ENCODE data around the gene MED12L. TPM values are rescaled to one million over a fixed set of nuclear protein-coding genes. Genes with fewer than 3 reads are reported as not detected.

Gene MED12L
- total and polyA plus RNA-seq, 9 of the 15 experiments (the other 6 are each of a cell fraction or from before 2014, with no cell fraction given) = not detected

- TF ChIP-seq REST (IDR thresholded peaks at IDR 0.05; ENCODE audit: borderline replicate concordance) (peak; percentile 80), REST (CRISPR knock-in tag; IDR thresholded peaks at IDR 0.05; ENCODE audit: low read depth) (no peak), STAG1 (CRISPR knock-in tag; IDR thresholded peaks at IDR 0.05; ENCODE audit: borderline replicate concordance) (peak; percentile 85), SP2 (IDR thresholded peaks at IDR 0.05; ENCODE audit: extremely low read depth, low read depth, low read length, poor library complexity, severe bottlenecking) (no peak), RAD21 (CRISPR knock-in tag; conservative IDR thresholded peaks at IDR 0.05 in 1 of 2, IDR thresholded peaks at IDR 0.05 in 1 of 2) (peak; percentile 86 to 92), TEAD2 (tag; IDR thresholded peaks at IDR 0.05) (0 out of 2 replicates have a peak, but pooled peaks have one; percentile 24), ATF1 (CRISPR knock-in tag; IDR thresholded peaks at IDR 0.05) (no peak), ATF1 (tag; IDR thresholded peaks at IDR 0.05) (0 out of 2 replicates have a peak, but pooled peaks have one; percentile 30), E4F1 (CRISPR knock-in tag; IDR thresholded peaks at IDR 0.05; ENCODE audit: borderline replicate concordance) (no peak), FOXK2 (conservative IDR thresholded peaks at IDR 0.05 in 1 of 2, IDR thresholded peaks at IDR 0.05 in 1 of 2; ENCODE audit: low read depth in 2 of 2) (0 out of 4 replicates have a peak, but pooled peaks of 1 of the 2 experiments have one; percentile 21), RCOR1 (IDR thresholded peaks at IDR 0.05; ENCODE audit: borderline replicate concordance in 1 of 2, low read depth in 2 of 2, low read length in 2 of 2) (0 out of 4 replicates have a peak, but pooled peaks of 1 of the 2 experiments have one; percentile 31), ZNF551 (CRISPR knock-in tag; IDR thresholded peaks at IDR 0.05) (no peak), ZNF133 (CRISPR knock-in tag; IDR thresholded peaks at IDR 0.05) (no peak)
Measured at GRCh38 chr3:151227807-151228665, 142.6 kb downstream of the MED12L start (continued).

Measured in K562 (cell line).